Measurements from ENCODE around the gene FAM210A.

FAM210A gene

DNA sequence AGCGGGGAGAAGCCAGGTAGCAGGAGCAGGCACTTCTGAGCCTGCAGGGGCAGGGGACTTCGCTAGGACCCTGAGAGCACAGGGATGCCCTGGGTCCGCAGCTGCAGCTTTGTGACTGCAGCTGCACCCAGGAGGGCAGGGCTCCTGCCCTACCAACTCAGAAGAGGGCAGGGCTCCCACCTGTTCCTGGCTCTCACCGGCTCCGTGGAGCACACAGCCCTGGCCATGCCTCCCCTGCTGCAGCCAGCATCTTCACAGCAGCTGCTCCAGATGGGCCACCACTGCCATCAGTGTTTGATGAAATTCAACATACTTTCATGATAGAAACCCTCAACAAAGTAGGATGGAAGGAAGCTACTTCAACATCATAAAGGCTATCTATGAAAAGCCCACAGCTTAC, 92.7 kb downstream of the FAM210A start:
- H3K36me3 ChIP-seq (ENCODE audit: control insufficient read depth, insufficient read depth, low read length), result no peaks in the 10 kb centered on the region
- DNase-seq (ENCODE audit: extremely low read depth, insufficient read length), result no peak
- TF ChIP-seq, protein P1, sequence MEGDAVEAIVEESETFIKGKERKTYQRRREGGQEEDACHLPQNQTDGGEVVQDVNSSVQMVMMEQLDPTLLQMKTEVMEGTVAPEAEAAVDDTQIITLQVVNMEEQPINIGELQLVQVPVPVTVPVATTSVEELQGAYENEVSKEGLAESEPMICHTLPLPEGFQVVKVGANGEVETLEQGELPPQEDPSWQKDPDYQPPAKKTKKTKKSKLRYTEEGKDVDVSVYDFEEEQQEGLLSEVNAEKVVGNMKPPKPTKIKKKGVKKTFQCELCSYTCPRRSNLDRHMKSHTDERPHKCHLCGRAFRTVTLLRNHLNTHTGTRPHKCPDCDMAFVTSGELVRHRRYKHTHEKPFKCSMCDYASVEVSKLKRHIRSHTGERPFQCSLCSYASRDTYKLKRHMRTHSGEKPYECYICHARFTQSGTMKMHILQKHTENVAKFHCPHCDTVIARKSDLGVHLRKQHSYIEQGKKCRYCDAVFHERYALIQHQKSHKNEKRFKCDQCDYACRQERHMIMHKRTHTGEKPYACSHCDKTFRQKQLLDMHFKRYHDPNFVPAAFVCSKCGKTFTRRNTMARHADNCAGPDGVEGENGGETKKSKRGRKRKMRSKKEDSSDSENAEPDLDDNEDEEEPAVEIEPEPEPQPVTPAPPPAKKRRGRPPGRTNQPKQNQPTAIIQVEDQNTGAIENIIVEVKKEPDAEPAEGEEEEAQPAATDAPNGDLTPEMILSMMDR (IDR thresholded peaks at IDR 0.05; ENCODE audit: insufficient read depth, low read length, poor library complexity, severe bottlenecking), result no peak

DNA sequence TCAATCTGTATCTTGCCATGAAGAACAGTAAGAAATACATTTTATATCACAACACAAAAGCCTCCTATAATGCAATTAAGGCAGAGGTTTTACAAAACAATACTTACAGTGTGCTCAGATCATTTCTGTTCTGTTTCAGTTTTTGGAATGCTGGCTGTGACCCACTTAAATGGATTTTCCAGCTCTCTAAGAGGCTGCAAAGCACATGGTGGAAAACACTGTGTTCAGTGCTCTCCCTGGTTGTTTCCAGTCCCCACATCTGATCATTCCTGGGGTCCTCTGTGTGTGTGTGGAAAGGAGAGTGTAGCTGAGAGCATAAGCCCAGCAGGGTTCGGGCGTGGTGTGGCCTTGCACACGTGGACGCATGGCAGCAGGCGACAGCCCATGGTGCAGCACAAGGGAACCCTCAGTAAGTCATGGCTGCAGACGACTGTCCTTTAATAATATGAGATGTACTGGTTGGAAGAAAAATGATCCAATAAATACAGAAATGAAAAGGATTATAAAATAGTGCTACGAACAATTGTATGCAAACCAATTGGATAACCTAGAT, 95.6 kb downstream of the FAM210A start:
- no peaks in the 10 kb centered on the region for H3K36me3 ChIP-seq (ENCODE audit: control insufficient read depth, insufficient read depth, low read length)
- DNase-seq (ENCODE audit: extremely low read depth, insufficient read length), result no peak
- no peak overlapping the region for H3K4me3 ChIP-seq (replicated peaks; ENCODE audit: low read depth, low read length)
- H3K27me3 ChIP-seq (replicated peaks; ENCODE audit: control insufficient read depth, insufficient read depth, low read length), result no peaks in the 10 kb centered on the region
- TF ChIP-seq, protein P1 (IDR thresholded peaks at IDR 0.05; ENCODE audit: insufficient read depth, low read length, poor library complexity, severe bottlenecking), result no peak

More for the DNA sequence above, 92.7 kb downstream of the FAM210A start:
- Histone ChIP-seq H3K4me3 (replicated peaks; ENCODE audit: low read depth, low read length) (no peak overlapping the region), H3K27me3 (replicated peaks; ENCODE audit: control insufficient read depth, insufficient read depth, low read length) (no peaks in the 10 kb centered on the region)

DNA sequence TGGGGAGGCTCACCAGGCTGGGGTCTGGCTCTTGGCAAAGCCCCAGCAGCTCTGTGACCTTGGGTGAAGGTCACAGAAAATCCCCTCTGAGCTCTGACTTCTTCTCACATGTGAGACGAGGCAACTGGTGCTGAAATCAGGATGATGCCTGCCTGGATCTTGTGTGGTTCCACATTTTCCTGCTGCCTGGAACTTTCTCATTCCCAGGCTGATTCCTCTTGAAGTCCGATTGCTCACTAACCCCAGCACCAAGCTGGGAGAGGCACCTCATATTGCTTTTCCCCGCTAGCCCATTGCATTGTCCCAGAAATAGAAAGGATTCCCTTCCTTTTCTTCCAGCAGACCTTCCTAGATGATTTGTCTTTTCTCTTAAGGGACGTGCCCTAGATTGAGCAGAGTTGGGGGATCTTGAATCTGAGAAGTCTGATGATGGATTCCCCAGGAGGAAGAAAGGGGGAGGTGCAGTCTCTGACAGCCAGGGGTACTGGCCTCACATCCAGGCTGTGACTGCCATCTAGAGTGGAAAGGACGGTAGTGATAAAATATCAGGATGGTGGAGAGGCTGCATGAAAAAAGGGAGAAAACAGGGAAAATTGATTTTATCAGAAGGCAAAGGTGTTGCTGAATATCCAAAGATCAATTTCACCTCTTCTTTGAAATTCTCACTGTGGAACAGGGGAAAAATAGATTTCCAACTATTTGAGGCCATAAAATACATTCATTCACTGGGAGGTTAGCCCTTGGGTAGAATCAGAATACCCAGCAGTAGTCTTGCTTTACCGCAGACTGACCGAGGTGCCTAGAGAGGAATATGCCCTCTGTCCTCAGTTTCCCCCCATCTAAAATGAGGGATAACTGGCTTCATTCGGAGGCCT, 96.3 kb downstream of the FAM210A start:
- DNase-seq (ENCODE audit: extremely low read depth, insufficient read length), result no peak
- no peak overlapping the region for H3K4me3 ChIP-seq (replicated peaks; ENCODE audit: low read depth, low read length)
- H3K36me3 ChIP-seq (ENCODE audit: control insufficient read depth, insufficient read depth, low read length), result no peaks in the 10 kb centered on the region
- H3K27me3 ChIP-seq (replicated peaks; ENCODE audit: control insufficient read depth, insufficient read depth, low read length), result no peaks in the 10 kb centered on the region
- TF ChIP-seq, protein P1 (IDR thresholded peaks at IDR 0.05; ENCODE audit: insufficient read depth, low read length, poor library complexity, severe bottlenecking), result peak; percentile 76

DNA sequence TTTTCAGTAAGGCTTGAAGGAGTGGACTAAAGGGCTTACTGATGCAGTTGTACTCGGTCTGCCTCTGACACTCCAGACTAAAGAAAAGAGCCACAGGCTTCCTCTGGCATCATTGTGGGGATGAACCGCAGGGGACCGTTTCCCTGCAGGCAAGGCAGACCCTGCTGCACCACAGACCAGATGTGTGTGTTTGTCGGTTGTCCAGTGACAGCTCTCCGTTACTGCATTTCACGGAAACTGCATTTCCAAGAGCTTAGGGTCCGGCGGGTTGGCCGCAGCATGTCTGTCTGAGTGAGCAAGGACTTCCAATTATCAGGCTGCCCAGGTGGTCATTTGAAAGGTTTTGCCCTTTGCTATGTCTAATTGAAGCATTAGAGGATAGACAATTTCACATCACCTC, 98.1 kb downstream of the FAM210A start:
- Histone ChIP-seq H3K36me3 (ENCODE audit: control insufficient read depth, insufficient read depth, low read length) (peaks cover 2% of the 10 kb centered on the region), H3K27me3 (replicated peaks; ENCODE audit: control insufficient read depth, insufficient read depth, low read length) (no peaks in the 10 kb centered on the region), H3K4me3 (replicated peaks; ENCODE audit: low read depth, low read length) (no peak overlapping the region)
- TF ChIP-seq, protein P1 (IDR thresholded peaks at IDR 0.05; ENCODE audit: insufficient read depth, low read length, poor library complexity, severe bottlenecking), result no peak
- DNase-seq (ENCODE audit: extremely low read depth, insufficient read length), result no peak

DNA sequence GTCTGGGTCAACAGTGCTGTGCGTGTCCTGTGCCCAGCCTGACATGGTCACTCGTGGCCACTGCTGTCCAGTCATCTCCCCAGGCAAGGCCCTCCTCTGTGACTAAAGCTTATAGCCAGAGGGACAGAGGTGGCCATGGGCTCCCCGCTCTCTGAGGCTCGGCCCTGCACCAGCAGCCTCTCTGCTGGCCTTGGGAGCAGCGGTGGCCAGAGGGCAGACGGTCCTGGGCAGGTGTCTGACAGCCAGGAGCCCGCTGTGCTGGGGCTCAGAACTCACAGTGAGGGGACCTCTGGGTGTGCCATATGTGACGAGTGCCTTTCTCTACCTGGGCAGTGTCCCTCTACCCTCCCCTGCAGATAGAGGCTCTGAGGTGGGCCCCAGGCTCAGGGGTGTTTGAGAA, 98.7 kb downstream of the FAM210A start:
- DNase-seq (ENCODE audit: extremely low read depth, insufficient read length), result no peak
- Histone ChIP-seq H3K27me3 (replicated peaks; ENCODE audit: control insufficient read depth, insufficient read depth, low read length) (no peaks in the 10 kb centered on the region), H3K36me3 (ENCODE audit: control insufficient read depth, insufficient read depth, low read length) (peaks cover 2% of the 10 kb centered on the region), H3K4me3 (replicated peaks; ENCODE audit: low read depth, low read length) (no peak overlapping the region)
- TF ChIP-seq, protein P1 (IDR thresholded peaks at IDR 0.05; ENCODE audit: insufficient read depth, low read length, poor library complexity, severe bottlenecking), result no peak

Data from GM06990 (cell line).